Measurements from ENCODE around the gene WDPCP.

WDPCP gene

DNA sequence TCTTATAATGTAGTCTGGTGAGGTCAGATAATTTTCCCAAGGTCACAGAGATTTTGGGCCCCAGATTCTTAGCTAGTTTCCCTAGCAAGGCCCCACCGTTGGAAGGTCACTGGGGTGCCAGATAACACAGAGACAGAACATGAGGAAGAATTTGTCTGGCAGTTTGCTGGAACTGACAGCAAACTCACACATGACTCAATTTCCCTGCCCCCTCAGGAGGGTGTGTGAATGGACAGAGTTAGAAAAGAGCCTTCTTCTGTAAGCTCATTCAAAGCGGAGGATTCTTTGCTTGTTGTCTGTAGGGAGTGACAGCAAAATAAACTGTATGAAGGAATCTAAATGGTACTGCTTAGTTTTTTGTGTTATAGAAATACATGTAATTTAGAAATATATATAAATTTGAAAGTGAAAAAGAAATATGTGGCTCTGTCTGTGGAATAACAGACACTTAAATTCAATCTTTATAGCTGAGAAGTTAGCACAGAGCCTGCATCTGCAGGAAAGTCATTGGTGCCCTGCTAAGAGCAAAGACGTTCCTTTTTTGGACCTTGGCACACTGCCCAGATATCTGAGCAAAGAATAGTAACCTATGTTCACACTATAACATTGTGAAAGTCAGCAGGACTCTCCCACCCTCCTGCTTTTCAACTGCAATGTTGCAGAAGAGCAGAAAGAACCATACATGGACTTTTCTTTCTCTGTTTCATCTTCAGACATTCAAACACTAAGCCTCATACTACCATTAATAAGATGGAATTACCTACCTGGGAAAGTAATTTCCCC lies 2.5 kb upstream of the WDPCP start:
- Histone ChIP-seq H3K9me3 (ENCODE audit: severe bottlenecking) (no peaks in the 10 kb centered on the region), H3K36me3 (ENCODE audit: low read depth) (peaks cover 55% of the 10 kb centered on the region), H3K27ac (ENCODE audit: poor library complexity, severe bottlenecking) (no peak overlapping the region), H3K4me1 (ENCODE audit: insufficient read depth, poor library complexity, severe bottlenecking) (peaks cover 8% of the 10 kb centered on the region), H3K4me3 (ENCODE audit: severe bottlenecking) (no peak overlapping the region), H3K27me3 (ENCODE audit: insufficient read depth, poor library complexity, severe bottlenecking) (no peaks in the 10 kb centered on the region)
- TF ChIP-seq, protein P1, sequence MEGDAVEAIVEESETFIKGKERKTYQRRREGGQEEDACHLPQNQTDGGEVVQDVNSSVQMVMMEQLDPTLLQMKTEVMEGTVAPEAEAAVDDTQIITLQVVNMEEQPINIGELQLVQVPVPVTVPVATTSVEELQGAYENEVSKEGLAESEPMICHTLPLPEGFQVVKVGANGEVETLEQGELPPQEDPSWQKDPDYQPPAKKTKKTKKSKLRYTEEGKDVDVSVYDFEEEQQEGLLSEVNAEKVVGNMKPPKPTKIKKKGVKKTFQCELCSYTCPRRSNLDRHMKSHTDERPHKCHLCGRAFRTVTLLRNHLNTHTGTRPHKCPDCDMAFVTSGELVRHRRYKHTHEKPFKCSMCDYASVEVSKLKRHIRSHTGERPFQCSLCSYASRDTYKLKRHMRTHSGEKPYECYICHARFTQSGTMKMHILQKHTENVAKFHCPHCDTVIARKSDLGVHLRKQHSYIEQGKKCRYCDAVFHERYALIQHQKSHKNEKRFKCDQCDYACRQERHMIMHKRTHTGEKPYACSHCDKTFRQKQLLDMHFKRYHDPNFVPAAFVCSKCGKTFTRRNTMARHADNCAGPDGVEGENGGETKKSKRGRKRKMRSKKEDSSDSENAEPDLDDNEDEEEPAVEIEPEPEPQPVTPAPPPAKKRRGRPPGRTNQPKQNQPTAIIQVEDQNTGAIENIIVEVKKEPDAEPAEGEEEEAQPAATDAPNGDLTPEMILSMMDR (IDR thresholded peaks at IDR 0.05; ENCODE audit: poor library complexity, severe bottlenecking) = no peak
- ATAC-seq (ENCODE audit: low read depth) (no peak), DNase-seq (ENCODE audit: low spot score) (no peak)

- Histone ChIP-seq H3K36me3 (ENCODE audit: low read depth) (peaks cover 40% of the 10 kb centered on the region), H3K27me3 (ENCODE audit: insufficient read depth, poor library complexity, severe bottlenecking) (no peaks in the 10 kb centered on the region), H3K27ac (ENCODE audit: poor library complexity, severe bottlenecking) (peak overlapping the region; percentile 64), H3K4me3 (ENCODE audit: severe bottlenecking) (peak overlapping the region; percentile 60), H3K4me1 (ENCODE audit: insufficient read depth, poor library complexity, severe bottlenecking) (peaks cover 8% of the 10 kb centered on the region), H3K9me3 (ENCODE audit: severe bottlenecking) (no peaks in the 10 kb centered on the region)
- no peak for DNase-seq (ENCODE audit: low spot score)
- peak; percentile 24 for ATAC-seq (ENCODE audit: low read depth)
- TF ChIP-seq, protein P1 (IDR thresholded peaks at IDR 0.05; ENCODE audit: poor library complexity, severe bottlenecking) = no peak
These were observed 1.1 kb upstream of the WDPCP start for GRCh38 chr2:63589148-63589958.

GRCh38 chr2:63587814-63588384 lies 378 bp downstream of the WDPCP start:
- H3K4me1 ChIP-seq (ENCODE audit: insufficient read depth, poor library complexity, severe bottlenecking) = peaks cover 8% of the 10 kb centered on the region
- DNase-seq (ENCODE audit: low spot score) (no peak), ATAC-seq (ENCODE audit: low read depth) (no peak; the same call in 2 of the 3 replicates)
- no peaks in the 10 kb centered on the region for H3K27me3 ChIP-seq (ENCODE audit: insufficient read depth, poor library complexity, severe bottlenecking)
- H3K27ac ChIP-seq (ENCODE audit: poor library complexity, severe bottlenecking) = peak overlapping the region; percentile 64
- H3K4me3 ChIP-seq (ENCODE audit: severe bottlenecking) = peak overlapping the region; percentile 60
- TF ChIP-seq, protein P1 (IDR thresholded peaks at IDR 0.05; ENCODE audit: poor library complexity, severe bottlenecking) = no peak
- H3K36me3 ChIP-seq (ENCODE audit: low read depth) = peaks cover 28% of the 10 kb centered on the region
- H3K9me3 ChIP-seq (ENCODE audit: severe bottlenecking) = no peaks in the 10 kb centered on the region

DNA sequence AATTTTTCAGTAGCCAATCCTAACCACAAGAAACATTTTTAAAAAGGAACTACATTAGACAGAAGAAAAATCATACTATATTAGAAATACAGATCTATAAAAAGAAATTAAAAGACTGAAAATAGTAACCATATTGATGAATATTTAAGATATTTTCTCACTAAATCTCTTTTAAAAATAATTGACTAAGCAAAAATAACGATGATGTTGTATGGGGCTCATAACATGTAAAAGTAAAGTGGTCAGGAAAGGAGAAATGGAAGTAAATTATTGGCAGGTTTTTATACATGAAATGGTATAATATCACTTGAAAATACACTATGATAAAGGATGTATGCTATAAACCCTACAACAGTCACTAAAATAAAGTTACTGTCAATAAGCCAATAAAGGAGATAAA lies 5.4 kb downstream of the WDPCP start:
- Histone ChIP-seq H3K4me1 (ENCODE audit: insufficient read depth, poor library complexity, severe bottlenecking) (peaks cover 4% of the 10 kb centered on the region), H3K4me3 (ENCODE audit: severe bottlenecking) (no peak overlapping the region), H3K36me3 (ENCODE audit: low read depth) (no peaks in the 10 kb centered on the region), H3K27me3 (ENCODE audit: insufficient read depth, poor library complexity, severe bottlenecking) (no peaks in the 10 kb centered on the region), H3K9me3 (ENCODE audit: severe bottlenecking) (no peaks in the 10 kb centered on the region), H3K27ac (ENCODE audit: poor library complexity, severe bottlenecking) (no peak overlapping the region)
- DNase-seq (ENCODE audit: low spot score) = no peak
- TF ChIP-seq, protein P1 (IDR thresholded peaks at IDR 0.05; ENCODE audit: poor library complexity, severe bottlenecking) = no peak
- ATAC-seq (ENCODE audit: low read depth) = no peak

Measured in RWPE2 (cell line).